ENCODE data around the gene OR7C1. TPM values are rescaled to one million over a fixed set of nuclear protein-coding genes. Genes with fewer than 3 reads are reported as not detected.
"Not testable (repeated sequence)": the region's sequence is repeated elsewhere in the genome, so short reads cannot be mapped to it uniquely, and the experiment has no call there.

The OR7C1 gene
- total and polyA plus RNA-seq, 9 donors: 0.05 to 0.13 TPM; not detected in 7

GRCh38 chr19:14782626-14783409 lies 52.2 kb downstream of the OR7C1 start:
- no peak for DNase-seq
- intact Hi-C loops (cut with DNase I): no loop called here
- no peaks in the 10 kb centered on the region for H3K4me1 ChIP-seq (ENCODE audit: insufficient read depth)
- no peaks in the 10 kb centered on the region for H3K36me3 ChIP-seq
- 82 to 86% (median 82%) methylated on average over 16 of the region's 16 CpGs for WGBS, 3 donors
- TF ChIP-seq POLR2A (IDR thresholded peaks at IDR 0.05) (no peak), CTCF (IDR thresholded peaks at IDR 0.05) (no peak), EP300 (IDR thresholded peaks at IDR 0.05) (no peak)
- H3K27ac ChIP-seq: no peak overlapping the region
- H3K9me3 ChIP-seq: no peaks in the 10 kb centered on the region
- no peak overlapping the region for H3K4me3 ChIP-seq
- H3K27me3 ChIP-seq: no peaks in the 10 kb centered on the region

- H3K4me3 ChIP-seq; H3K4me1 ChIP-seq (ENCODE audit: insufficient read depth); H3K36me3 ChIP-seq; H3K27me3 ChIP-seq; H3K9me3 ChIP-seq; H3K27ac ChIP-seq; intact Hi-C loops (cut with DNase I); DNase-seq: not testable (repeated sequence)
- 89 to 90% (median 90%) methylated on average over 17 of the region's 17 CpGs for WGBS, 3 donors
Observed at GRCh38 chr19:14781713-14782536, 53.1 kb downstream of the OR7C1 start.

- H3K27me3 ChIP-seq; intact Hi-C loops (cut with DNase I); H3K4me3 ChIP-seq; H3K9me3 ChIP-seq; DNase-seq; H3K27ac ChIP-seq; H3K36me3 ChIP-seq; H3K4me1 ChIP-seq (ENCODE audit: insufficient read depth): not testable (repeated sequence)
- WGBS, 3 donors: 64 to 78% (median 75%) methylated on average over 14 of the region's 14 CpGs
Observed at GRCh38 chr19:14780622-14781225, 54.3 kb downstream of the OR7C1 start.

- H3K9me3 ChIP-seq: no peaks in the 10 kb centered on the region
- H3K4me3 ChIP-seq: no peak overlapping the region
- H3K36me3 ChIP-seq: no peaks in the 10 kb centered on the region
- no peaks in the 10 kb centered on the region for H3K4me1 ChIP-seq (ENCODE audit: insufficient read depth)
- no peak overlapping the region for H3K27ac ChIP-seq
- 39 to 46% (median 45%) methylated on average over 5 of the region's 5 CpGs for WGBS, 3 donors
- H3K27me3 ChIP-seq: no peaks in the 10 kb centered on the region
- no peak for TF ChIP-seq CTCF (IDR thresholded peaks at IDR 0.05)
- no peak for TF ChIP-seq EP300 (IDR thresholded peaks at IDR 0.05)
- TF ChIP-seq POLR2A (IDR thresholded peaks at IDR 0.05): no peak
- intact Hi-C loops (cut with DNase I): no loop called here
- DNase-seq: no peak
Observed at GRCh38 chr19:14779151-14779550, 55.8 kb downstream of the OR7C1 start.

GRCh38 chr19:14778110-14778845 lies 56.7 kb downstream of the OR7C1 start, which contains the start of gene ADGRE2:
Gene ADGRE2, minus strand, starts transcription at chr19:14778560. Its CDS starts 1,804 bp downstream, at chr19:14776756.
- H3K4me1 ChIP-seq (ENCODE audit: insufficient read depth); H3K9me3 ChIP-seq; H3K36me3 ChIP-seq; intact Hi-C loops (cut with DNase I); H3K4me3 ChIP-seq; DNase-seq; H3K27ac ChIP-seq; H3K27me3 ChIP-seq: not testable (repeated sequence)
- WGBS, 3 donors: 68 to 72% (median 72%) methylated on average over 12 of the region's 12 CpGs

GRCh38 chr19:14777645-14778044 lies 57.3 kb downstream of the OR7C1 start:
- H3K27me3 ChIP-seq; DNase-seq; intact Hi-C loops (cut with DNase I); H3K36me3 ChIP-seq; H3K4me1 ChIP-seq (ENCODE audit: insufficient read depth); H3K27ac ChIP-seq; H3K9me3 ChIP-seq; H3K4me3 ChIP-seq: not testable (repeated sequence)
- WGBS, 3 donors: 90 to 93% (median 91%) methylated on average over 4 of the region's 4 CpGs

Data from ovary (tissue), 9 donors.